SK-N-SH (cell line): ENCODE data around the gene PIK3C2B.

ENCODE experiments used
- EP300 ChIP-seq, 2 experiments: IDR thresholded peaks; 2 replicates each; pipeline versions ENCODE4 v1.4.0 to v1.6.1; 2012; ENCODE audit warnings: borderline replicate concordance in 1 of 2, low read depth in 1 of 2, low read length in 1 of 2
- GABPA ChIP-seq: IDR thresholded peaks from 2 replicates; pipeline ENCODE4 v1.4.0; 2012; ENCODE audit warnings: low read depth, mild to moderate bottlenecking
- GATA2 ChIP-seq: sonication (generic); formaldehyde crosslinking; IDR thresholded peaks from 2 replicates; pipeline ENCODE4 v1.5.0; 2020; ENCODE audit warnings: mild to moderate bottlenecking, missing genetic modification reagents
- JUND ChIP-seq: IDR thresholded peaks from 2 replicates; pipeline ENCODE4 v1.4.0; 2012
- MEF2A ChIP-seq: IDR thresholded peaks from 2 replicates; pipeline ENCODE4 v1.4.0; 2012; ENCODE audit warnings: low read depth, borderline replicate concordance
- POLR2AphosphoS5 ChIP-seq: IDR thresholded peaks from 2 replicates; pipeline ENCODE4 v1.6.1; 2012; ENCODE audit warnings: low read depth, low read length
- RAD21 ChIP-seq: IDR thresholded peaks from 2 replicates; pipeline ENCODE4 v1.6.1; 2012; ENCODE audit warnings: mild to moderate bottlenecking, low read length
- RXRA ChIP-seq: IDR thresholded peaks from 2 replicates; pipeline ENCODE4 v1.4.0; 2012; ENCODE audit warnings: low read depth, mild to moderate bottlenecking, borderline replicate concordance
- USF2 ChIP-seq: fragments of 150-350 bp; IDR thresholded peaks from 2 replicates; pipeline ENCODE4 v1.6.1; 2017; ENCODE audit warnings: antibody characterized with exemption, low read length, low read depth, borderline replicate concordance
- TF ChIP-seq, protein P1 (sequence below): fragments of 200-600 bp; sonication (generic); IDR thresholded peaks from 2 replicates; pipeline ENCODE4 v1.6.1; 2017; ENCODE audit warnings: antibody characterized with exemption, mild to moderate bottlenecking, moderate library complexity
- TF ChIP-seq, protein P2 (sequence below): IDR thresholded peaks from 2 replicates; pipeline ENCODE4 v1.6.1; 2012; ENCODE audit warnings: mild to moderate bottlenecking, low read depth, low read length, moderate library complexity

DNA sequence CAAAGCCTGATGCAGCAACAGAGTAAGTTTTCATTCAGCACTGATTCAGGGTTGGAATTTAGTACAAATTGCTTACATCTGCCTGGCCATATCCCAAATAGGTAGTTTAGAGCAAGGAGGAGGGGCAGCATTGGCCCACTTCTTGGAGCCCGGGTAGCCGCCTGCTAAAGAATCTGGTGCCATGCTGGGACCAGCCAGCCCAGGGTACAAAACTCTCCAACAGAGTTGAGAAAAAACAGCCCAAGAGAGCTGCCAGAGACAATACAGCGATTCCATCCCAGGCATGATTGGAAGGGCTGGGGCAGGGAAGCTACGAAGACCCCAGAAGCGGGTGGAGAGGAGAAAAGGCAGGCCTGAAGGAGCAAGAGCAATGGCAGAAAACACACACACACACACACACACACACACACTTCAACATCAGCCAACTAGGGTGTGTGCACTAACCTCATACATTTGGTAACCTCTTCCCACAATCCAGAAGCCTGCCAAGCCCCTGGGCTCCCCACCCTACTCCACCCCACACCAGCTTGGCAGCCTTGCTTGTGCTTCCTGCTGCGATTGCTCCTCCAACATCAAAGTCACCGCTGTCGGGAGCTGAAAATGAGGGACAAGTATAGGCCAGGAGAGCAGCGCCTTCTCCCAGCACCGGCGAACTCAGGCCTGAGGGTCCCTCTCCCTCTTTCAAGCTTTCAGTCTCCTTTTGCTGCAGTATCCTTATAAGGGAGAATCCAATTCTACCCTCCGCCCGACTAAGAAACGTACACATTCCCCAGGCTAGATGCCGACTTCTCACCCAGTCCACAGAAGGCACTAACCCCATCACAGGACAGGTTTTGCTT, 1.2 kb downstream of the PIK3C2B start:
- TF ChIP-seq POLR2AphosphoS5, result no peak
- TF ChIP-seq, protein P1, sequence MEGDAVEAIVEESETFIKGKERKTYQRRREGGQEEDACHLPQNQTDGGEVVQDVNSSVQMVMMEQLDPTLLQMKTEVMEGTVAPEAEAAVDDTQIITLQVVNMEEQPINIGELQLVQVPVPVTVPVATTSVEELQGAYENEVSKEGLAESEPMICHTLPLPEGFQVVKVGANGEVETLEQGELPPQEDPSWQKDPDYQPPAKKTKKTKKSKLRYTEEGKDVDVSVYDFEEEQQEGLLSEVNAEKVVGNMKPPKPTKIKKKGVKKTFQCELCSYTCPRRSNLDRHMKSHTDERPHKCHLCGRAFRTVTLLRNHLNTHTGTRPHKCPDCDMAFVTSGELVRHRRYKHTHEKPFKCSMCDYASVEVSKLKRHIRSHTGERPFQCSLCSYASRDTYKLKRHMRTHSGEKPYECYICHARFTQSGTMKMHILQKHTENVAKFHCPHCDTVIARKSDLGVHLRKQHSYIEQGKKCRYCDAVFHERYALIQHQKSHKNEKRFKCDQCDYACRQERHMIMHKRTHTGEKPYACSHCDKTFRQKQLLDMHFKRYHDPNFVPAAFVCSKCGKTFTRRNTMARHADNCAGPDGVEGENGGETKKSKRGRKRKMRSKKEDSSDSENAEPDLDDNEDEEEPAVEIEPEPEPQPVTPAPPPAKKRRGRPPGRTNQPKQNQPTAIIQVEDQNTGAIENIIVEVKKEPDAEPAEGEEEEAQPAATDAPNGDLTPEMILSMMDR, result no peak
- TF ChIP-seq, protein P2, sequence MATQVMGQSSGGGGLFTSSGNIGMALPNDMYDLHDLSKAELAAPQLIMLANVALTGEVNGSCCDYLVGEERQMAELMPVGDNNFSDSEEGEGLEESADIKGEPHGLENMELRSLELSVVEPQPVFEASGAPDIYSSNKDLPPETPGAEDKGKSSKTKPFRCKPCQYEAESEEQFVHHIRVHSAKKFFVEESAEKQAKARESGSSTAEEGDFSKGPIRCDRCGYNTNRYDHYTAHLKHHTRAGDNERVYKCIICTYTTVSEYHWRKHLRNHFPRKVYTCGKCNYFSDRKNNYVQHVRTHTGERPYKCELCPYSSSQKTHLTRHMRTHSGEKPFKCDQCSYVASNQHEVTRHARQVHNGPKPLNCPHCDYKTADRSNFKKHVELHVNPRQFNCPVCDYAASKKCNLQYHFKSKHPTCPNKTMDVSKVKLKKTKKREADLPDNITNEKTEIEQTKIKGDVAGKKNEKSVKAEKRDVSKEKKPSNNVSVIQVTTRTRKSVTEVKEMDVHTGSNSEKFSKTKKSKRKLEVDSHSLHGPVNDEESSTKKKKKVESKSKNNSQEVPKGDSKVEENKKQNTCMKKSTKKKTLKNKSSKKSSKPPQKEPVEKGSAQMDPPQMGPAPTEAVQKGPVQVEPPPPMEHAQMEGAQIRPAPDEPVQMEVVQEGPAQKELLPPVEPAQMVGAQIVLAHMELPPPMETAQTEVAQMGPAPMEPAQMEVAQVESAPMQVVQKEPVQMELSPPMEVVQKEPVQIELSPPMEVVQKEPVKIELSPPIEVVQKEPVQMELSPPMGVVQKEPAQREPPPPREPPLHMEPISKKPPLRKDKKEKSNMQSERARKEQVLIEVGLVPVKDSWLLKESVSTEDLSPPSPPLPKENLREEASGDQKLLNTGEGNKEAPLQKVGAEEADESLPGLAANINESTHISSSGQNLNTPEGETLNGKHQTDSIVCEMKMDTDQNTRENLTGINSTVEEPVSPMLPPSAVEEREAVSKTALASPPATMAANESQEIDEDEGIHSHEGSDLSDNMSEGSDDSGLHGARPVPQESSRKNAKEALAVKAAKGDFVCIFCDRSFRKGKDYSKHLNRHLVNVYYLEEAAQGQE, result no peak
- peak; percentile 32; the same call in 1 of the 2 replicates for TF ChIP-seq GATA2 (CRISPR knock-in tag)
- no peak for TF ChIP-seq GABPA
- TF ChIP-seq USF2, result no peak
- TF ChIP-seq EP300 (IDR thresholded peaks at IDR 0.05; ENCODE audit: borderline replicate concordance in 1 of 2, low read depth in 1 of 2, low read length in 1 of 2), result no peak
- TF ChIP-seq RAD21, result no peak
- TF ChIP-seq RXRA, result no peak
- TF ChIP-seq MEF2A, result no peak
- TF ChIP-seq JUND, result no peak
